SK-N-SH (cell line): ENCODE measurements around the gene JADE2. TPM values are rescaled to one million over a fixed set of nuclear protein-coding genes. Genes with fewer than 3 reads are reported as not detected.

Source experiments
- CTCF ChIA-PET: fragments of 300-600, 350-600 bp; formaldehyde crosslinking; extraction: SDS; loops from one replicate; lab custom pipeline; 2021; lab: Yijun Ruan, JAX
- POLR2A ChIA-PET: fragments of 350-600 bp; sonication (Branson Sonifier 250); formaldehyde crosslinking; extraction: SDS; loops from one replicate; lab custom pipeline; 2020; ENCODE audit warnings: antibody characterized with exemption, inconsistent platforms; lab: Yijun Ruan, JAX
- DNase-seq: peaks from one replicate; pipeline ENCODE4 v3.0.0; 2012
- H2AFZ ChIP-seq: fragments of 200-600 bp; sonication (generic); 2 replicates; pipeline ENCODE4 v1.8.1; 2016; ENCODE audit warnings: antibody characterized with exemption, mild to moderate bottlenecking, low read depth
- H3F3A ChIP-seq: fragments of 200-600 bp; sonication (generic); replicated peaks from 2 replicates; pipeline ENCODE3; 2016; ENCODE audit warnings: antibody characterized with exemption, mild to moderate bottlenecking; ENCODE audit not compliant: insufficient read depth
- H3K27ac ChIP-seq, 2 experiments: fragments of 200-500 bp in 1 of 2; fragments of 200-600 bp in 1 of 2; sonication (Bioruptor generic) in 1 of 2; sonication (generic), shearing (Covaris generic) in 1 of 2; 2 replicates each; pipeline versions ENCODE4 v1.5.1 to v1.6.1; 2014 to 2016; ENCODE audit warnings: low read depth in 2 of 2, inconsistent platforms in 1 of 2, low read length in 1 of 2, mild to moderate bottlenecking in 1 of 2, mixed read lengths in 1 of 2
- H3K27me3 ChIP-seq: fragments of 200-600 bp; sonication (generic), shearing (Covaris generic); 2 replicates; pipeline ENCODE4 v1.6.1; 2016; ENCODE audit warnings: mixed run types; ENCODE audit not compliant: insufficient read depth
- H3K36me3 ChIP-seq, 2 experiments: fragments of 200-500 bp in 1 of 2; fragments of 200-600 bp in 1 of 2; sonication (Bioruptor generic) in 1 of 2; sonication (generic) in 1 of 2; replicated peaks in 1 of 2; 2 replicates each; pipeline versions ENCODE3 to v1.5.1; 2014 to 2016; ENCODE audit warnings: low read length in 1 of 2, mild to moderate bottlenecking in 1 of 2; ENCODE audit not compliant: insufficient read depth in 2 of 2, control insufficient read depth in 1 of 2
- H3K4me1 ChIP-seq, 2 experiments: fragments of 200-500 bp in 1 of 2; fragments of 200-600 bp in 1 of 2; sonication (Bioruptor generic) in 1 of 2; sonication (generic), shearing (Covaris generic) in 1 of 2; 2 replicates each; pipeline versions ENCODE4 v1.5.1 to v1.6.1; 2014 to 2016; ENCODE audit warnings: low read depth in 1 of 2, low read length in 1 of 2, mixed run types in 1 of 2; ENCODE audit not compliant: insufficient read depth in 2 of 2, control insufficient read depth in 1 of 2
- H3K4me2 ChIP-seq: fragments of 200-600 bp; sonication (generic), shearing (Covaris generic); 2 replicates; pipeline ENCODE4 v1.6.1; 2017; ENCODE audit warnings: mixed run types
- H3K4me3 ChIP-seq, 2 experiments: fragments of 200-500 bp in 1 of 2; fragments of 200-600 bp in 1 of 2; sonication (Bioruptor generic) in 1 of 2; sonication (generic), shearing (Covaris generic) in 1 of 2; 2 replicates each; pipeline versions ENCODE4 v1.5.1 to v1.8.1; 2014 to 2016; ENCODE audit warnings: low read depth in 2 of 2, inconsistent platforms in 1 of 2, low read length in 1 of 2, mild to moderate bottlenecking in 1 of 2, mixed read lengths in 1 of 2, moderate library complexity in 1 of 2
- H3K79me2 ChIP-seq: fragments of 200-600 bp; sonication (generic); 2 replicates; pipeline ENCODE4 v1.8.1; 2017; ENCODE audit warnings: mild to moderate bottlenecking; ENCODE audit not compliant: insufficient read depth
- H3K9ac ChIP-seq: fragments of 200-600 bp; sonication (generic); 2 replicates; pipeline ENCODE4 v1.6.1; 2017; ENCODE audit warnings: mixed run types
- H3K9me2 ChIP-seq: fragments of 200-600 bp; sonication (generic); 2 replicates; pipeline ENCODE4 v1.6.1; 2017; ENCODE audit warnings: mixed run types
- H3K9me3 ChIP-seq: fragments of 200-600 bp; sonication (generic); 2 replicates; pipeline ENCODE4 v1.6.1; 2017; ENCODE audit warnings: mixed run types, mild to moderate bottlenecking, moderate library complexity
- H4K20me1 ChIP-seq: fragments of 200-600 bp; sonication (generic); 2 replicates; pipeline ENCODE4 v1.6.1; 2017; ENCODE audit warnings: mild to moderate bottlenecking, mixed run types; ENCODE audit not compliant: insufficient read depth
- CHD2 ChIP-seq: fragments of 150-350 bp; IDR thresholded peaks from 2 replicates; pipeline ENCODE4 v1.6.1; 2018; ENCODE audit warnings: low read length; ENCODE audit not compliant: partially characterized antibody
- EP300 ChIP-seq, 2 experiments: IDR thresholded peaks; 2 replicates each; pipeline versions ENCODE4 v1.4.0 to v1.6.1; 2012; ENCODE audit warnings: borderline replicate concordance in 1 of 2, low read depth in 1 of 2, low read length in 1 of 2
- FOSL2 ChIP-seq: IDR thresholded peaks from 2 replicates; pipeline ENCODE4 v1.4.0; 2012; ENCODE audit warnings: low read depth, mild to moderate bottlenecking, moderate library complexity, borderline replicate concordance
- FOXJ3 ChIP-seq: sonication (generic); formaldehyde crosslinking; IDR thresholded peaks from 2 replicates; pipeline ENCODE4 v1.5.1; 2020; ENCODE audit warnings: mild to moderate bottlenecking, missing genetic modification reagents
- JUND ChIP-seq: IDR thresholded peaks from 2 replicates; pipeline ENCODE4 v1.4.0; 2012
- MEF2A ChIP-seq: IDR thresholded peaks from 2 replicates; pipeline ENCODE4 v1.4.0; 2012; ENCODE audit warnings: low read depth, borderline replicate concordance
- MXI1 ChIP-seq: IDR thresholded peaks from 2 replicates; pipeline ENCODE4 v1.6.1; 2012; ENCODE audit warnings: mild to moderate bottlenecking, low read depth, low read length, improper control_type of control experiment
- NFIC ChIP-seq: IDR thresholded peaks from 2 replicates; pipeline ENCODE4 v1.4.0; 2012; ENCODE audit warnings: borderline replicate concordance
- PBX3 ChIP-seq: IDR thresholded peaks from 2 replicates; pipeline ENCODE4; 2012
- RCOR1 ChIP-seq: fragments of 150-350 bp; IDR thresholded peaks from 2 replicates; pipeline ENCODE4 v1.6.1; 2017; ENCODE audit warnings: antibody characterized with exemption, low read length
- RFX5 ChIP-seq: IDR thresholded peaks from 2 replicates; pipeline ENCODE4 v1.6.1; 2012; ENCODE audit warnings: mild to moderate bottlenecking, improper control_type of control experiment, low read length
- SMC3 ChIP-seq: IDR thresholded peaks from 2 replicates; pipeline ENCODE4 v1.6.1; 2012; ENCODE audit warnings: low read depth, low read length, improper control_type of control experiment
- USF2 ChIP-seq: fragments of 150-350 bp; IDR thresholded peaks from 2 replicates; pipeline ENCODE4 v1.6.1; 2017; ENCODE audit warnings: antibody characterized with exemption, low read length, low read depth, borderline replicate concordance
- YY1 ChIP-seq: IDR thresholded peaks from 2 replicates; pipeline ENCODE4 v1.4.0; 2012; ENCODE audit warnings: low read depth, mild to moderate bottlenecking
- ZBTB33 ChIP-seq: IDR thresholded peaks from 2 replicates; pipeline ENCODE4 v1.4.0; 2012; ENCODE audit warnings: low read depth, borderline replicate concordance
- WGBS: methylation state at CpG from one replicate; pipeline ENCODE4 v1.1.6; 2017; ENCODE audit warnings: low lambda C conversion rate; 5-methylcytosine and 5-hydroxymethylcytosine counted together
- polyA plus RNA-seq, 3 experiments: library from polyadenylated mRNA; depleted of rRNA; stranded (reverse); fragments of >200 nt; gene quantifications; 2 replicates each; pipeline ENCODE4 v1.2.3, GENCODE V29; 2012
- TF ChIP-seq, protein P1 (sequence below): fragments of 200-600 bp; sonication (generic); IDR thresholded peaks from 2 replicates; pipeline ENCODE4 v1.6.1; 2017; ENCODE audit warnings: antibody characterized with exemption, mild to moderate bottlenecking, moderate library complexity
- TF ChIP-seq, protein P2 (sequence below): IDR thresholded peaks from 2 replicates; pipeline ENCODE4 v1.4.0; 2012; ENCODE audit warnings: low read depth

The JADE2 gene
- polyA plus RNA-seq, 1 of the 3 experiments (the other 2 are of a cell fraction): 25.7 TPM

DNA sequence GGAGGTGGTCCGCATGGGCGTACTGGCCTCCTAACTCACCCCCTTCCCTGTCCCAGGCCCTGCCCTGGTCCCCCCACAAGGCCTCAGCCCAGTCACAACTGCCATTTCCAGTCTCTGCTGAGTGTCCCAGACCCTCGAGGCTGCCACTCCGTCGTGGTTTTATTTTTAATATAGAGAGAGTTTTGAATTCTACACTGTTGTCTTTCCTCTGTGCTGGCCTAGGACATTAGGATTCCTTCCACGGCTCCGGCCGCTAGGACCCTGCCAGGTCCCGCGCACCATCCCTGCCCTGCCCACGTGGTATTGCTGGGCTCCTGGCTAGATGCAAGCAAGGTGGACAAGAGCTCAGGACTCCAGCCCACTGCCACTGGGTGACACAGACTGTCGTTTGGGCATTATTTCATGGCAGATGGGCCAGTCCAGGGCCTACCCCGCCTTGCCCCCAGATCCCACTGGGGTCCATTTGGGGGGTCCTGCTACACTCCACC is 53.9 kb downstream of the JADE2 start:
- H3K4me3 ChIP-seq: no peak overlapping the region
- TF ChIP-seq USF2 (no peak), RCOR1 (no peak), PBX3 (no peak), ZBTB33 (no peak), CHD2 (no peak), MXI1 (no peak), SMC3 (no peak), FOXJ3 (CRISPR knock-in tag) (no peak), MEF2A (no peak), FOSL2 (no peak), RFX5 (no peak), NFIC (no peak), JUND (no peak), YY1 (no peak), EP300 (IDR thresholded peaks at IDR 0.05; ENCODE audit: borderline replicate concordance in 1 of 2, low read depth in 1 of 2, low read length in 1 of 2) (no peak)
- TF ChIP-seq, protein P1, sequence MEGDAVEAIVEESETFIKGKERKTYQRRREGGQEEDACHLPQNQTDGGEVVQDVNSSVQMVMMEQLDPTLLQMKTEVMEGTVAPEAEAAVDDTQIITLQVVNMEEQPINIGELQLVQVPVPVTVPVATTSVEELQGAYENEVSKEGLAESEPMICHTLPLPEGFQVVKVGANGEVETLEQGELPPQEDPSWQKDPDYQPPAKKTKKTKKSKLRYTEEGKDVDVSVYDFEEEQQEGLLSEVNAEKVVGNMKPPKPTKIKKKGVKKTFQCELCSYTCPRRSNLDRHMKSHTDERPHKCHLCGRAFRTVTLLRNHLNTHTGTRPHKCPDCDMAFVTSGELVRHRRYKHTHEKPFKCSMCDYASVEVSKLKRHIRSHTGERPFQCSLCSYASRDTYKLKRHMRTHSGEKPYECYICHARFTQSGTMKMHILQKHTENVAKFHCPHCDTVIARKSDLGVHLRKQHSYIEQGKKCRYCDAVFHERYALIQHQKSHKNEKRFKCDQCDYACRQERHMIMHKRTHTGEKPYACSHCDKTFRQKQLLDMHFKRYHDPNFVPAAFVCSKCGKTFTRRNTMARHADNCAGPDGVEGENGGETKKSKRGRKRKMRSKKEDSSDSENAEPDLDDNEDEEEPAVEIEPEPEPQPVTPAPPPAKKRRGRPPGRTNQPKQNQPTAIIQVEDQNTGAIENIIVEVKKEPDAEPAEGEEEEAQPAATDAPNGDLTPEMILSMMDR: no peak
- TF ChIP-seq, protein P2, sequence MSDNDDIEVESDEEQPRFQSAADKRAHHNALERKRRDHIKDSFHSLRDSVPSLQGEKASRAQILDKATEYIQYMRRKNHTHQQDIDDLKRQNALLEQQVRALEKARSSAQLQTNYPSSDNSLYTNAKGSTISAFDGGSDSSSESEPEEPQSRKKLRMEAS: no peak
- H2AFZ ChIP-seq: no peak overlapping the region
- no peak overlapping the region for H3K9ac ChIP-seq
- CTCF ChIA-PET: interaction anchor here (0.9 to 4.8 kb wide), 5 partner anchors 10 to 287 kb away, joined by 3 to 53 read pairs (median 7); partner anchors contain the start of gene JADE2
- WGBS: 92% methylated on average over 12 of the region's 13 CpGs
- H3K36me3 ChIP-seq: peaks cover 24 to 45% of the 10 kb centered on the region in 2 experiments
- H4K20me1 ChIP-seq: no peaks in the 10 kb centered on the region
- peaks cover 6 to 20% of the 10 kb centered on the region in 2 experiments; a peak in 2 of 4 replicates for H3K4me1 ChIP-seq
- H3K9me2 ChIP-seq: no peaks in the 10 kb centered on the region
- H3F3A ChIP-seq: peaks cover 7% of the 10 kb centered on the region
- no peak for DNase-seq
- no peaks in the 10 kb centered on the region for H3K9me3 ChIP-seq
- H3K79me2 ChIP-seq: no peaks in the 10 kb centered on the region
- H3K27ac ChIP-seq: no peak overlapping the region; a peak in 1 of 4 replicates
- POLR2A ChIA-PET: no interaction called here
- no peaks in the 10 kb centered on the region for H3K27me3 ChIP-seq
- H3K4me2 ChIP-seq: no peak overlapping the region
